ENCODE results near the gene NRXN3.

Gene NRXN3

DNA sequence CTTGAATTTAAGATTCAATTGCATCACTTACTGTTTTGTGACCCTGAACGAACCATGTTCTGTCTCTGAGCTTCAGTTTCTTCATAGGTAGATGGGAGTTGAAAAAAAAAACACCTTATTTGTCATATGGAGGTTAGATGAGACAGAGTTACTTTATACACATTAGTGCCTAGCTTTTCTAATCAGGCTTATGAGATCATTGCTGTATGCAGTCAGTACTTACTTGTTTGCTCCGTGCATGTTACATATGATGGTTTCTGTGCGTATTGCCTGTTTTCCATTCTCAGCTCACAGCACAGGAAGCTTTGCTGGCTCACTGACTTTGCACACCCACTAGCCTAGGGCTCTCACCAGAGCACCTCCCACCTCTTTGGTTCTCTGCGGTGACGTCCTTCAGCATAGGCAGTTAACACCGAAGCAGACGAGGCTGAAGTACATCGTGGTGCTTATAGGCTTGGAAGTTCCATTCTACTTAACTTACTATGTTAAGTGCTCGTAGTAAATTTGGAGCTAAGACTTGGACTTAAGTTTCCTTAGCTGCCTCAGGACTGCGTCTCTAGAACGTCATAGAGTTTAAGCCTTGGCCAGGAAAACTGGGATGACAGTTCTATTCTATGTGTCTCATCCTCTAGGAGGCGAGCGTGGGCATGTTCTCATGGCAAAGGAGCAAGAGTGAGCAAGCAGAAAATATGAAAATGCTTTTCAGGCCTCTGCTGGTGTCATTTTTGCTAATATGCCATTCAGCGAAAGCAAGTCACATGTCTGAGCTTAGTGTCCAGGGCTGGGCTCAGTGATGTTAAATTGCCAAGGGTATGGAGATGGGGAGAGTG is 57.3 kb downstream of the NRXN3 start:
- TF ChIP-seq CTCF (IDR thresholded peaks at IDR 0.05; ENCODE audit: low read depth, low read length, missing control alignments): no peak
- no peak for DNase-seq (ENCODE audit: extremely low read depth, low read depth)
- H3K4me3 ChIP-seq (replicated peaks; ENCODE audit: low read depth, low read length): no peak overlapping the region

DNA sequence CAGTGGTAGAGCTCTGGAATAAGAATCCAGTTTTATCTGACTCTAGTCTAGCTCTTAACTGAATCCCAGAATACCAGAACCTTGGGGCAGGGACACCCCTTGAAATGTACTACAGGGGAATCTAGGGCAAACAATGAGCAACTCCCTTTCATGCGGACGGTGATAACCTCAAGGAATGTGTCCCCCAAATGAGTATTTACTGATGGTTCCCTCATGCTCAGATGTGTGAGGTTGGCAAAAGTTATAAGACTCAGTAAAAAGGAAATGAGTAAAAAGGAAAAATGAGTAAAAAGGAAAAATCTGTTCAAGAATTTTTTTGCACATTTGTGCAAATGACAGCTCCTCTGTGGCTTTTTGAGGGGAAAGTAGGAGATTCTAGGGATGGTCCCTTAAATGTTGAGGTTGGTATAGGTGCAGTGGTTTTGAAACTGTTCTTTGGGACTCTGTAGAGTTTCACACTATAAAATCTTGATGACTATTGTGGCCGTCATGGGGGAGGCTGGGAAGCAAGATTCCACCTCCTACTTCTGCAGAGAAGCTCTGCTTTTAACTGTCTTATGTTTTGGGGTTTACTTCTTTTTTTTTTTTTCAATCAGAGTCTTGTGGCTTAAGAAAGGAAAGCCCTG is 58.6 kb downstream of the NRXN3 start:
- no peak for TF ChIP-seq CTCF (IDR thresholded peaks at IDR 0.05; ENCODE audit: low read depth, low read length, missing control alignments)
- no peak overlapping the region for H3K4me3 ChIP-seq (replicated peaks; ENCODE audit: low read depth, low read length)
- no peak for DNase-seq (ENCODE audit: extremely low read depth, low read depth)

DNA sequence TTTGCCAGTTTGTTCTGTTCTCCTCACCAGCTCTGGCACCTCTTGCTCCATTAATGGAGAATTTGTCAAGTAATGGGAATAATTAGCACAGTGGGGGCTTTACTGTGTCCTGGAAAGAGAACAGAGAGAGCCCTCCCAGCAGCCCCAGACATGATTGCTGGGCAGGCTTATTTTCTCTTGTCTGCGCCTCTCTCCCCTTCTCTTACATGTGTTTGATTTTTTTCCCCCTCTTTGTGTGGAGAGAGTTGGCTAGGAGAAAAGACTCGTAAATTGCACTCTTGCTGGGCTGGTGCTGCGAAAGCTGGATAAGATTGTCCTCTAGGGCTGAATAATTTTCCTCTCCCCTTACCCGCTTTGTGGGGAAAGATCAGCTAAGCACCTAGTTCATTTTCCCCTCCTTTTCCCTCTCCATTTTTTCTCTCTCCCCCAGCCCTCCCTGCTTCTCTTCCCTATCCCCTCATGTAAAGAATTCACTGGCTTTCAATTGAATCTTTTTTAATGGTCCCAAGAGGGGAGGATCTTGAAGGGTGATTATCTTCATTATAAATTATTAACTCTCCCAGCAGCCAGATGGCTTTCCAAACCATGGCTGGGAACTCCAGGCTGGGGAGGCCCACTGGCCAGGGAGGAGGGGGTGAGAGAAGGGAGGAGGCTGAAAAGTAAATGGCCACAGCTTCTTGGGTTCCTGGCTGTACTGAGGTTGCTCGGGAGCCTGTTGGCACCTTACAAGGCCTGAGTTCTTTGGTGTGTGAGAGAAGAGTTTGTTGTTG is 62.2 kb downstream of the NRXN3 start:
- DNase-seq (ENCODE audit: extremely low read depth, low read depth): no peak
- H3K4me3 ChIP-seq (replicated peaks; ENCODE audit: low read depth, low read length): no peak overlapping the region
- no peak for TF ChIP-seq CTCF (IDR thresholded peaks at IDR 0.05; ENCODE audit: low read depth, low read length, missing control alignments)

DNA sequence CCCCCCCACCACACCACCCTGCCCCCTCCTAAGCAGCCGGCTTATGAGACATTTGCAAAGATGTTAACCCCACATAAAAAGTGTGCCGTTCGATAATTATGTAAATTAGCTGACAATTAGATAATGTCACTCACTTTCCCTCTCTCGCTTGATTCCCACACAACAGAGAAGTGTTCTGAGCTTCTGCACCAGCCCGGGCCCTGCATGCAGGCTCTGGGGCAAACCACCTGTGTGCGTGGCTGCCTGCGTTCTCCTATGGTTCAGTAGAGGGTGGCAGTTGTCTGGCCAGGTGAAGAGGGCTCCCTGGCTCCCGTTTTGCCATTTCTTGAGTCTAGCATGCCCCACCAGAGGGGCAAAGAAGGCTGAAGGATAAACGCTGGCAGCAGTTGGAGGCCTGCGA is 68.0 kb downstream of the NRXN3 start:
- DNase-seq (ENCODE audit: extremely low read depth, low read depth): no peak
- H3K4me3 ChIP-seq (replicated peaks; ENCODE audit: low read depth, low read length): no peak overlapping the region
- no peak for TF ChIP-seq CTCF (IDR thresholded peaks at IDR 0.05; ENCODE audit: low read depth, low read length, missing control alignments)

GRCh38 chr14:78240567-78240966 is 70.4 kb downstream of the NRXN3 start:
- H3K4me3 ChIP-seq (replicated peaks; ENCODE audit: low read depth, low read length): no peak overlapping the region
- TF ChIP-seq CTCF (IDR thresholded peaks at IDR 0.05; ENCODE audit: low read depth, low read length, missing control alignments): no peak
- no peak for DNase-seq (ENCODE audit: extremely low read depth, low read depth)

DNA sequence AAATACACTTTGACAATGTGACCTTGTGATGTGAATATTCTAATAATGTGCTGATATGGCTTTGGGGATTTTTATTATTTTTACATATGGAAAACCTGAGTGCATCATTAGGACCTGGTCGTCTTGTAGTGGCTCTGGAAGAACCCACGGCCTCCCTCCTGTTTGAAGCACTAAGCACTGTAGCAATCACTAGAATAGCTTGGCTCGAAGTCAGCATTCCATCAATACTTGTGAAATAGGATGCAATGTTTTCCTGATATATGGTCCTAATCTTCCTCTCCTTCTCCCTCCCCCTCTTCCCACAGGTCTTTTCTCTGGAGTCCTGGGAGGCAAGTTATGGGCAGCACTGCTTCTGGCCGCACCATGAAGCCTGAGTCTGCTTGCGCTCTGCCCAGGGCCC is 71.9 kb downstream of the NRXN3 start:
- DNase-seq (ENCODE audit: extremely low read depth, low read depth): no peak
- H3K4me3 ChIP-seq (replicated peaks; ENCODE audit: low read depth, low read length): no peak overlapping the region
- no peak for TF ChIP-seq CTCF (IDR thresholded peaks at IDR 0.05; ENCODE audit: low read depth, low read length, missing control alignments)

Data from HFF-Myc (cell line).